GM12872 (cell line): ENCODE data around the gene TIMD4.

Experiments
- TF ChIP-seq, protein P1 (sequence below): IDR thresholded peaks from 3 replicates; pipeline ENCODE4 v1.5.1; 2011; ENCODE audit warnings: low read depth, mild to moderate bottlenecking, low read length, moderate library complexity; ENCODE audit not compliant: insufficient read depth

TIMD4 gene

GRCh38 chr5:156971848-156972525 is 9.0 kb upstream of the TIMD4 start:
- TF ChIP-seq, protein P1, sequence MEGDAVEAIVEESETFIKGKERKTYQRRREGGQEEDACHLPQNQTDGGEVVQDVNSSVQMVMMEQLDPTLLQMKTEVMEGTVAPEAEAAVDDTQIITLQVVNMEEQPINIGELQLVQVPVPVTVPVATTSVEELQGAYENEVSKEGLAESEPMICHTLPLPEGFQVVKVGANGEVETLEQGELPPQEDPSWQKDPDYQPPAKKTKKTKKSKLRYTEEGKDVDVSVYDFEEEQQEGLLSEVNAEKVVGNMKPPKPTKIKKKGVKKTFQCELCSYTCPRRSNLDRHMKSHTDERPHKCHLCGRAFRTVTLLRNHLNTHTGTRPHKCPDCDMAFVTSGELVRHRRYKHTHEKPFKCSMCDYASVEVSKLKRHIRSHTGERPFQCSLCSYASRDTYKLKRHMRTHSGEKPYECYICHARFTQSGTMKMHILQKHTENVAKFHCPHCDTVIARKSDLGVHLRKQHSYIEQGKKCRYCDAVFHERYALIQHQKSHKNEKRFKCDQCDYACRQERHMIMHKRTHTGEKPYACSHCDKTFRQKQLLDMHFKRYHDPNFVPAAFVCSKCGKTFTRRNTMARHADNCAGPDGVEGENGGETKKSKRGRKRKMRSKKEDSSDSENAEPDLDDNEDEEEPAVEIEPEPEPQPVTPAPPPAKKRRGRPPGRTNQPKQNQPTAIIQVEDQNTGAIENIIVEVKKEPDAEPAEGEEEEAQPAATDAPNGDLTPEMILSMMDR, result no peak

DNA sequence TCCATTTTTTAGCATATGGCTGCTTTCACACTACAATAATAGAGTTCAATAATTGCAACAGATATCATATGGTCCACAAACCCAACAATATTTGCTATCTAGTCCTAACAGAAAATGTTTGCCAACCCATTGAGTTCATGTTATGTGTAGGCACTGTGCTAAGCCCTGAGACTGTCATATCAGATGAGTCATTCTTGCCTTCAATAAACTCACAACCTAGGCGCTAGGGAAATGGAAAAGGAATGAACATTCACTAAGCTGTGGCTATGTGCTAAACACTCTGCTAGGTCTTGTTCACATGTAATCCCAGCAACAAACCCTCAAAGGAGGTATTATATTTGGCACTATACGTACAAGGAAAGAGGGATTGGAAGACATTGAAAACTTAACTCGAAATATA is 8.4 kb upstream of the TIMD4 start:
- TF ChIP-seq, protein P1, result no peak

- TF ChIP-seq, protein P1, result no peak
These were observed 6.7 kb downstream of the TIMD4 start for GRCh38 chr5:156956321-156956720.

GRCh38 chr5:156951359-156951758 is 11.7 kb downstream of the TIMD4 start:
- TF ChIP-seq, protein P1, result no peak

GRCh38 chr5:156950716-156951115 is 12.3 kb downstream of the TIMD4 start:
- TF ChIP-seq, protein P1, result no peak

DNA sequence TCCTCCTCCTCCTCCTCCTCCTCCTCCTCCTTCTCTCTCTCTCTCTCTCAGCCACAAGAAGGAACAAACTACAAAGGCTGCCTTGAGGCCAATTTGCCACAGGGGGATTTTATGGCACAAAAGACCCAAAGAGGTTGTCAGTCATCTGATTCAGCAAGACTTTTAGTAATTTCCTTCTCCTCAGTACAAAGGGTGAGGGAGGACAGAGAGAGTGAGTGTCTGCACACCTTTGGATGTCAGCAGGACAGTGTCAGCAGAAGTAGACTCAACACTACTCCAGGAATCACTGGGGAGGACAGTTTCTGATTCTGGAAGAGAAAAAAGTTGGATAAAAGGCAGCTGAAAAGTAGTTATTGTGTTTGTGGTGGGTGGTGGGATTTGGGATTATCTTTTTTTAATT is 13.6 kb downstream of the TIMD4 start:
- TF ChIP-seq, protein P1, result no peak

DNA sequence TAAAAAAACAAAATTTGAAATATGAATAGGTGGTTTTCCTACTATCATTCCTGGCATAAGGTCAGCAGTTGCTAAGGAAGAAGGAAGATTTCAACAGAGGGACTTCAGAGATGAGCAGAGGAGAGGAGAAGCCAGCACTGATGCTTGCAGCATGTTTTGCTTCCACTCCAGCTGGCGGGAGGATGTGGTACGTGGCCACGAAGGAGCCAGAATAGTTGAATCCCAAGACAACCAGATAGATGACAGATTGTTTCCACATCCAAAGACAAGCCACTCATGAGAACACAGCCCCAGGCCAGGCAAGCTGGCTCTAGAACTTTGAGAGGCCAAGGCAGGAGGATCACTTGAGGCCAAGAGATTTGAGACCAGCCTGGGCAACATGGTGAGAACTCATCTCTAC is 15.1 kb downstream of the TIMD4 start:
- TF ChIP-seq, protein P1, result no peak
